HG03066 (cell line): Measurements from ENCODE around the gene TIMM23.
"Not testable (repeated sequence)": the region's sequence is repeated elsewhere in the genome, so short reads cannot be mapped to it uniquely, and the experiment has no call there.

Source experiments
- ATAC-seq: cut with Tn5 transposase; IDR thresholded peaks from one replicate; pipeline ENCODE4 v1.9.1; 2021; ENCODE audit warnings: low read depth; ENCODE audit not compliant: unreplicated experiment

TIMM23 gene, protein sequence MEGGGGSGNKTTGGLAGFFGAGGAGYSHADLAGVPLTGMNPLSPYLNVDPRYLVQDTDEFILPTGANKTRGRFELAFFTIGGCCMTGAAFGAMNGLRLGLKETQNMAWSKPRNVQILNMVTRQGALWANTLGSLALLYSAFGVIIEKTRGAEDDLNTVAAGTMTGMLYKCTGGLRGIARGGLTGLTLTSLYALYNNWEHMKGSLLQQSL

DNA sequence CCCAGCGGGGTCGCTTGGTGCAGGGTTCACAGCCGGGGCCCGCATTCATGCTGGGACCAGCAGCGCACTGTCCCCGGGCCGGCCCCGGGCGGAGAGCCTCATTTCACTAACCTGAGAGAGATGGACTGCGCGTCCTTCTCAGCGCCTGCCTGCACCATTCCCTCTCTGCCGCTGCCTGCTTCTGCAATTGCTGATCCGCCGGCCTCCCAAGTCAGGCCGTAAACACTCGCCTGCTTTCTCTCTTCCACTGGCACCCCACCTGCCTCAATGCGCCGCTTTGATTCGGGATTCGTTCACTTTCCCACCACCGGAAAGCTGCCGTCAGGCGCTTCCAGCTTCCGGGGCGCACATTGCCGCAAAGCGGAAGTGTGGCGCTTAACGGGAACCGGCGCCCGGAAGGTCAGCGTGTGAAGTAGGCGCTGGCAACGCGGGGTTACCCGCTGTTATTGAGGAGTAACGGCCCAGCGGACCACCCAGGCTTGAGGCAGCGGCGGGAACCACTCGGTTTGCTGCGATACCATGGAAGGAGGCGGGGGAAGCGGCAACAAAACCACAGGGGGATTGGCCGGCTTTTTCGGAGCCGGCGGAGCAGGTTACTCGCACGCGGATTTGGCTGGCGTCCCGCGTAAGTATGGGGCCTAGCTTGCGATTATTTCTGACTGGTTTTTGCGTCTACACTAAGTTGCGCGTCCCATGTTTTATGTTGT is at the start of gene TIMM23:
Gene TIMM23 (plus strand): TSS at position 384 of the 707 bp plus-strand sequence. CDS start 136 bp downstream, at position 520.
- ATAC-seq = peak; percentile 80

DNA sequence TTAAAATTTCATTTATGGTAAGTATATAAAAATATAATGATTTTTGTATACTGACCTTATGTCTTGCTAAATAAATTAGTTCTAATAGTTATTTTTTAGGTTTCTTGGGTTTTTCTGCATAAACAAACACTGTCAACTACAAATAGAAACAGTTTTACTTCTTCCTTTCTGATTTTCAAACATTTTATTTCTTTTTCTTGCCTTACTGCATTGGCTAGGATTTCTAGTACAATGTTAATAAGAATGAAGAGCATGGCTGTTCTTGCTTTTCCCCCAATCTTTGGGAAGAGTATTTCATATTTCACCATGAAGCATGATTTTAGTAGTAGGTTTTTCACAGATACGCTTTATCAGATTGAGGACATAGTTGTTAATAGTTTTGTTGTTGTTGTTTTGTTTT is 45.5 kb upstream of the TIMM23 start:
- ATAC-seq = not testable (repeated sequence)

GRCh38 chr10:45931305-45931704 is 41.0 kb upstream of the TIMM23 start:
- not testable (repeated sequence) for ATAC-seq

GRCh38 chr10:45934788-45935187 is 37.5 kb upstream of the TIMM23 start:
- ATAC-seq = not testable (repeated sequence)

DNA sequence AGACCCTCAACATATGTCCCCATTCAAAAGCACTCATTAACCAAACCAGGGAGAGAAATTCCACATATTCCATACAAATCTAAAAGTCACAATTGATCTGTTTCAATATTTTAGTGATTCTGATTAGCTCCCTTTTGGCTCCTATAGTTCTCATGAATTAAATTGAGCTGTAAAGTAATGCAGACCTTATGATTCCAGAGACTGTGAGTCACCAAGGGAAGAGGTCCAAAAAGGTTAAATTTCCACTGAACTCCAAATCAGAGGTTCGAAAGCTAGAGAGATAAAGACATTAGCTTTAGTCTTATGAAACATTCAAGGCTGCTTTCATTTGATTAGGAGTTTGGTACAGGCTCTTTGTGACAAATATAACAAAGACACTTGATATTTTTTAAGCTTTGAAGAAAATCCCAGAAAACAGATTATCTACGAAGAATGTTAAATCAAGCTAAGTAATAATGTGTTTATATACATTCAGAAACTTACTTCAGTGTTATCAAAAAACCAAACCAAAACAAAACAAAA is 33.1 kb upstream of the TIMM23 start:
- ATAC-seq = not testable (repeated sequence)

DNA sequence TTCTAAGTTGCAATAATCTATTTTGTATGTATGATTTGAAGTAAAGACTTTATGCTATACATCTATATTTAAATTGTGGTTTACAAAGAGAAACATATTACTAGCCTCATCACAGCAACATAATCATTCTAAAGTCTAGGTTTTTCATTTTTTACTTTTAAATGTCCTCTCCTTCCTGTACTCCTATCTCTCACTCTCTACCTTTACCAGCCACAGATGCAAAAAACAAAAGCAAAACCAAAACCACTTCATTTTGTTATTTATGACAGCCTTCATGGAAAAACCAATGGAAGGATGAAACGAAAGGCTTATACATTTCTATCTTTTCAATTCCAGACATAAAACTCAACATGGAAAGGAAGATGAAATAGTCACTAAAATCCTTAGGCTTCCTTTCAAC is 31.1 kb upstream of the TIMM23 start:
- ATAC-seq = not testable (repeated sequence)

DNA sequence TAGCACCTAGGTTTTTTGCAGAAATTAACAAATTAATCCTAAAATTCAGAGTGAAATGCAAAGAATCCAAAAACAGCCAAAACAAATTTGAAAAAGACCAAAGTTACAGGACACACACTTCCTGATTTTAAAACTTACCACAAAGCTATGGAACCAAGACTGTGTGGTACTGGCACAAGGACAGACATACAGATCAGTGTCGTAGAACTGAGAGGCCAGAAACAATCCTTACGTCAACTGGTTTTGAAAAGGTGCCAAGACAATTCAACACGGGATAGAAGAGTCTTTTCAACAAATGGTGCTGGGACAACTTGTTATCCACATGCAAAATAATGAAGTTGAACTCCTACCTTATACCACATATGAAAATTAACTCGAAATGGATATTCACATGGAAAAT is 26.8 kb upstream of the TIMM23 start:
- not testable (repeated sequence) for ATAC-seq

GRCh38 chr10:45947363-45947762 is 24.9 kb upstream of the TIMM23 start:
- ATAC-seq = not testable (repeated sequence)

DNA sequence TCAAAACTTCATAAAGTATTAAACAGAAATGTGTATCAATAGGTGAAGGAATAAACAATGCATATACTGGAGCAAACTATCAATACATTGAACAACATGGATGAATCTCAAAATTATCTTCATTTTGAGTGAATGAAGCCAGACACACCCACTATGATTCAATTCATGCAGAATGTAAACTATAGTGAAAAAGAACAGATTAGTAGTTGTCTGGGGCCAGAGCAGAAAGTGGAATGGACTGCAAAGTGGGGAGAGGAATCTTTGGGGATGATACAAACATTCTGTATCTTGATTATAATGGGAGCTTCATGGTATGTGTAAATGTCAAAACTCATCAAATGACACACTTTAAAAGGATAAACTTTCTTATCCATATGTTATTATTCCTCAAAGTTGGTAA is 23.5 kb upstream of the TIMM23 start:
- ATAC-seq = not testable (repeated sequence)

- not testable (repeated sequence) for ATAC-seq
These were observed 17.9 kb upstream of the TIMM23 start for GRCh38 chr10:45954367-45954766.

- ATAC-seq = not testable (repeated sequence)
These were observed 15.7 kb upstream of the TIMM23 start for GRCh38 chr10:45956634-45957033.

DNA sequence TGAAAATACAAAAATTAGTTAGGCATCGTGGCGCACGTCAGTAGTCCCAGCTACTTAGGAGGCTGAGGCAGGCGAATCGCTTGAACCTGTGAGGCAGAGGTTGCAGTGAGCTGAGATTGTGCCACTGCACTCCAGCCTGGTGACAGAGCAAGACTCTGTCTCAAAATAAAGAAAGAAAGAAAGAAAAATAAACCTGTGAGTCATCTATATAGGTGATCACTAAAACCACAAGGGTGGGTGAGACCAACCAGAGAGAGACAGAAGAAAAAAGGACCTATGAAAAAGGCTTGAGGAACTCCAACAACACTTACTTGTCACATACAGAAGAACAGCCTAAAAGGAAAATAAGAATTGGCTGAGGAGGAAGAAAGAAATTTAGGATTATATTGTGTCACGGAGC is 14.4 kb upstream of the TIMM23 start:
- not testable (repeated sequence) for ATAC-seq

DNA sequence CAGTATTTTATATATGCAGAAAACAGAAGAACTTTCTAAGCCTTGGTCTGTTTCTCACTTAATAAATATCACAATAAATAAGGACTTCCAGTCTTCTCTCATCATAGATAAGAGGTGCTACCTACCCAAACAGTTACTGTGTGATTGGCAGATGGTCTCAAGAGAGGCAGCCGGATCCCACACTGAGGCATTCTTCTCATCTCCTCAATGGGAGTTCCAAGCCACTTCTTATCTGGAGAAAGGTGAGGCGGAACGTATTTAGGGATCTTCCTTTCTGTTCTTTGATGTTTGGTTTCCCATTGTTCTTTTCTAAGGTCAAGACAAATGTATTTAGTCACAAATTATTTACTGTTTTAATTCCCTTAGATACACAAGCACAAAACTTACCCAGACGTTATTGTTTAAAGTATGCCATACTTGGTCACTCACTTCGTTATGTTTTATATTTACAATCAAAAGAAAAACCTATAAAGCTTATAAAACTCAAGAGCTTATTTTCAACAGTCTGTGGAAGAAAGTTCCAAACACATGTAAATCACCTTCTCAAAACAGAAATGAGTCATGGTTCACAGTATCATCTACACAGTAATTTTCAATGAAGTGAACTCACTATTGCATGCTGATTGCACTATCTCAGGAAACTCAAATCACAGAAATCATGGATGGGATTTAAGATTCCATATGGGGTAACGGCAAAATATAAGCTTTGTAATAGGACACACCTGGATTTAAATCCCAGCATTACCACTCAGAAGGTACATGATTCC is 9.4 kb upstream of the TIMM23 start:
- ATAC-seq = not testable (repeated sequence)

DNA sequence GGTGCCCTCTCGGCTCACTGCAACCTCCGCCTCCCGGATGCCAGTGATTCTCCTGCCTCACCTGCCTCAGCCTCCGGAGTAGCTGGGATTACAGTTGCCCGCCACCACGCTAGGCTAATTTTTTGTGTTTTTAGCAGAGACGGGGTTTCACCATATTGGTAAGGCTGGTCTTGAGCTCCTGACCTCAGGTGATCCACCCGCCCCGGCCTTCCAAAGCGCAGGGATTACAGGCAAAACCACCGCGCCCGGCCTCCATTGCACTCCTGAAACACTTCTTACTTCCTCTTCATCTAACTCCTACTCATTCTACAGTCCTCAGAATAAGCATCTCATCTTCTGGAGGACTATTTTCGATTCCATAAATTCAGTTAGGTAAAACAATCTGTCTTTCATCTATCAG is 1.3 kb upstream of the TIMM23 start:
- not testable (repeated sequence) for ATAC-seq

DNA sequence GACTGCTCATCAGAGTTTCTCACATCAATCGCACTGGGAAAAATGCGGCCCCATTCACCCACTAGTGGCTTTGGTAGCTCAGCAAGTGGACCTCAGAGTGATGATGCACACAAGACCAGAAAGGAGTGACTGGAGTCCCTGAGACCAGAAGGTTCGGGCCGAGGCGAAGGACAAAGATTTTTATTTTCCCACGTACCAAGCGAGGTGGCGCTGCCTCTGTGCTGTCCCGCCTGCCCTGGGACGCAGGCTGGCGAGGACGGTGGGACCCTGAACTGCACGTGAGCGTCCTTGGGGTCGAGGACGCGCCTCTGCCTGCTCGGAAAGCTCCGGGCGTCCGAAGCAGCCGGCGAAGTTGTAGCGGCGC is 565 bp upstream of the TIMM23 start:
- ATAC-seq = peak; percentile 31

DNA sequence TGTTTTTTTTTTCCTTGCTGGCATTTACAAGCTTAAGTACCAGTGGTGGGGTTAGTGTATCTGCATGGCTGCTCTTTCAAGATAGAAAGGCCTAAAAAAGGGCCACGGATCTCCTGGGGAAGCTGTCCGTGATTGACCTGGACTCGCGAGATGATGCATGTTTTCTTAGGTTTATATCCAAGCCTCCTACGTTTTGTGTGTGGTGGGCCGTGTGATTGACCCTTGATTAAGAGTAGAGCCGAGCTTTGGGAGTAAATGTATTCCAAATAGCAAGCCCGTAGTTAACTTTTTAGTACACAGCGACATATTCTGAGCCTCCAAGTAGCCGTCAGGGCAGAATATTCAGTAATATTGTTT is 502 bp downstream of the TIMM23 start:
- ATAC-seq = peak; percentile 27

DNA sequence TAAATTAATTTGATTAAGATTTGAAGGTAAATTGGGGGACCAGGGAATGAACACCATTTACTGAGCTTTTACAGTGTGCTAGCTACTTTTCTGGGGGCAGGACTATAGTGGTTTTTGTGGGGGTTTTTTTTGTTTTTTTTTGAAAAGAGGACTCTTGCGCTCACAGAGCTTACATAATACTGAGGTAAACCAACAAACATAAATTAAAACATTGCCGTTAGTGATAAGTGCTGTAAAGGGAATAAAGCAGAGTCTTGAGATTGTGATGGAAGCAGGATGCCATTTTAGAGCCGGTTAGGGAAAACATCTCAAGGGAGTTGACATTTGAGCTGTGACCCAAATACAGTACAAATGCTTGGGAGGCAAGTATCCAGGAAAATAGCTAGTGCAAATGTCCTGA is 1.8 kb downstream of the TIMM23 start:
- not testable (repeated sequence) for ATAC-seq

DNA sequence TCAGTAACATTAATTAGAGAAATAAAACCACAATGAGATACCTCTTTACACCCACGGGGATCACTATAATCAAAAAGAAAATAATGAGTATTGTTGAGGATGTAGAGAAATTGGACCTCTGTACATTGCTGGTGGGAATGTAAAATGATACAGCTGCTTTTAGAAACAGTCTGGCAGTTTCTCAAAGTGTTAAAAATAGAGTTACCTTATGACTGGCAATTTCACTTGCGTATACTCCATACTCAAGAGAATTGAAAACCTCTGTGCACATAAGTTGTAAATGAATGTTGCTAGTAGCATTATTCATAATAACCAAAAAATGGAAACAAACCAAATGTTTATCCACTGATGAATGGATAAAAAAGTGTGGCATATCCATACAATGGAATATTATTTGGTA is 6.3 kb downstream of the TIMM23 start:
- ATAC-seq = not testable (repeated sequence)

GRCh38 chr10:45981367-45981766 is 9.1 kb downstream of the TIMM23 start:
- ATAC-seq = not testable (repeated sequence)

DNA sequence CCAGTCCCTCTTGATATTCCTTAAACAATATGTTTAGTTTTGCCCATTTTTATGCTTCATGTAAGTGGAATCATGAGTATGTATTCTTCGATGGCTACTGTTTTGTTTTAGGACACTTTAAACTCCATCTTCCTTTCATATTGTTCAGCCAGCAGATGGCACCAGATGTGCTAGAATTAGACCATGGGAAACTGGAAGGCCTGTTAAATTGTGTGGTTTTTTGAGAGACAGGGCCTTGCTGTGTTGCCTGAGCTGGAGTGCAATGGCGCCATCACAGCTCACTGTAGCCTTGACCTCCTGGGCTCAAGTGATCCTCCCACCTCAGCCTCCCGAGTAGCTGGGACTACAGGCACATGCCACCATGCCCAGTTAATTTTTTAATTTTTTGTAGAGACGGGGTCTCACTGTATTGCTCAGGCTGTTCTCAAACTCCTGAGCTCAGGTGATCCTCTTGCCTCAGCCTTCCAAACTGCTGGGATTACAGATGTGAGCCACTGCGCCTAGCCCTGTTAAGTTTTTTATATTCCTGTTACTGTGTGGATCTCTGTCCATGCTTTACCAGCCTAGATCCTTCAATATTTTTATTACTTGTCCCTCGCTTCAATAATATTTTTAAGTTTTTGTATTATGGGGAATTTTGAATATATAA is 11.4 kb downstream of the TIMM23 start:
- not testable (repeated sequence) for ATAC-seq

GRCh38 chr10:45984473-45984872 is 12.2 kb downstream of the TIMM23 start:
- ATAC-seq = not testable (repeated sequence)
